MM.1S (cell line): ENCODE measurements around the gene LCLAT1.

Source experiments
- DNase-seq: peaks from one replicate; pipeline ENCODE4 v3.0.0-alpha.2; 2015
- H2AFZ ChIP-seq: fragments of 300-600 bp; sonication (generic); 2 replicates; pipeline ENCODE4 v1.6.0; 2016; ENCODE audit warnings: antibody characterized with exemption, low read length
- H3F3A ChIP-seq: fragments of 300-600 bp; sonication (generic); 2 replicates; pipeline ENCODE4 v1.6.1; 2016; ENCODE audit warnings: mild to moderate bottlenecking, antibody characterized with exemption, low read length, moderate library complexity, mixed read lengths; ENCODE audit not compliant: insufficient read depth
- H3K27ac ChIP-seq: fragments of 300-600 bp; sonication (generic); 2 replicates; pipeline ENCODE4 v1.5.1; 2016; ENCODE audit warnings: mild to moderate bottlenecking, low read length
- H3K27me3 ChIP-seq: fragments of 300-600 bp; sonication (generic); replicated peaks from 2 replicates; pipeline ENCODE4 v1.6.0; 2016; ENCODE audit warnings: low read length; ENCODE audit not compliant: insufficient read depth
- H3K36me3 ChIP-seq: fragments of 300-600 bp; sonication (generic); replicated peaks from 2 replicates; pipeline ENCODE4 v1.6.1; 2016; ENCODE audit warnings: mild to moderate bottlenecking, low read length, mixed read lengths; ENCODE audit not compliant: insufficient read depth
- H3K4me1 ChIP-seq: fragments of 300-600 bp; sonication (generic); 2 replicates; pipeline ENCODE4 v1.6.1; 2016; ENCODE audit warnings: low read length, mixed read lengths
- H3K4me2 ChIP-seq: fragments of 300-600 bp; sonication (generic); 2 replicates; pipeline ENCODE4 v1.6.0; 2016; ENCODE audit warnings: low read depth, low read length
- H3K4me3 ChIP-seq: fragments of 300-600 bp; sonication (generic); 2 replicates; pipeline ENCODE4 v1.5.1; 2016; ENCODE audit warnings: low read length, mixed read lengths
- H3K79me2 ChIP-seq: fragments of 300-600 bp; sonication (generic); 2 replicates; pipeline ENCODE4 v1.6.1; 2016; ENCODE audit warnings: mixed run types, low read length, mixed read lengths
- H3K9ac ChIP-seq: fragments of 300-600 bp; sonication (generic); 2 replicates; pipeline ENCODE4 v1.6.1; 2016; ENCODE audit warnings: low read length, mixed read lengths
- H3K9me2 ChIP-seq: fragments of 300-600 bp; sonication (generic); replicated peaks from 2 replicates; pipeline ENCODE4 v1.6.1; 2016; ENCODE audit warnings: mild to moderate bottlenecking, low read length, mixed read lengths; ENCODE audit not compliant: insufficient read depth
- H3K9me3 ChIP-seq: fragments of 300-600 bp; sonication (generic); replicated peaks from 2 replicates; pipeline ENCODE4 v1.6.1; 2016; ENCODE audit warnings: mild to moderate bottlenecking, low read length, mixed read lengths; ENCODE audit not compliant: insufficient read depth
- H4K20me1 ChIP-seq: fragments of 300-600 bp; sonication (generic); 2 replicates; pipeline ENCODE4 v1.6.1; 2016; ENCODE audit warnings: mild to moderate bottlenecking, low read length, moderate library complexity, mixed read lengths; ENCODE audit not compliant: insufficient read depth
- CTCF ChIP-seq: fragments of 300-600 bp; sonication (generic); IDR thresholded peaks from 2 replicates; pipeline ENCODE4 v1.5.1; 2016; ENCODE audit warnings: antibody characterized with exemption, low read length, mixed read lengths
- EZH2 ChIP-seq: fragments of 300-600 bp; sonication (generic); optimal IDR thresholded peaks from 2 replicates; pipeline ENCODE3; 2017; ENCODE audit warnings: low read depth, mild to moderate bottlenecking, antibody characterized with exemption, low read length, mixed read lengths
- EZH2phosphoT487 ChIP-seq: fragments of 300-600 bp; sonication (generic); IDR thresholded peaks from 2 replicates; pipeline ENCODE4 v1.6.1; 2018; ENCODE audit warnings: antibody characterized with exemption, low read length

LCLAT1 gene

GRCh38 chr2:30503007-30503694, 56.1 kb downstream of the LCLAT1 start:
- TF ChIP-seq CTCF (peak; percentile 8; the same call in 1 of the 2 replicates), EZH2phosphoT487 (no peak)
- H3K9me3 ChIP-seq, result no peaks in the 10 kb centered on the region

GRCh38 chr2:30503695-30504052, 56.6 kb downstream of the LCLAT1 start:
- H3K27ac ChIP-seq, result no peak overlapping the region
- H3F3A ChIP-seq, result no peaks in the 10 kb centered on the region
- DNase-seq, result no peak
- H3K79me2 ChIP-seq, result no peaks in the 10 kb centered on the region
- no peaks in the 10 kb centered on the region for H3K9me2 ChIP-seq
- H3K4me1 ChIP-seq, result no peaks in the 10 kb centered on the region
- H2AFZ ChIP-seq, result no peak overlapping the region
- no peaks in the 10 kb centered on the region for H3K27me3 ChIP-seq
- H3K9ac ChIP-seq, result no peak overlapping the region
- no peaks in the 10 kb centered on the region for H3K9me3 ChIP-seq
- no peak overlapping the region for H3K4me3 ChIP-seq
- TF ChIP-seq EZH2 (no peak), CTCF (no peak), EZH2phosphoT487 (no peak)
- no peaks in the 10 kb centered on the region for H4K20me1 ChIP-seq
- no peaks in the 10 kb centered on the region for H3K36me3 ChIP-seq
- H3K4me2 ChIP-seq, result no peak overlapping the region

More at GRCh38 chr2:30503007-30503694, 56.1 kb downstream of the LCLAT1 start:
- Histone ChIP-seq H3K27me3 (no peaks in the 10 kb centered on the region), H2AFZ (no peak overlapping the region), H3K9me2 (no peaks in the 10 kb centered on the region), H3F3A (no peaks in the 10 kb centered on the region), H3K36me3 (no peaks in the 10 kb centered on the region), H4K20me1 (no peaks in the 10 kb centered on the region), H3K4me1 (no peaks in the 10 kb centered on the region), H3K79me2 (no peaks in the 10 kb centered on the region), H3K27ac (no peak overlapping the region), H3K4me2 (no peak overlapping the region), H3K9ac (no peak overlapping the region), H3K4me3 (no peak overlapping the region)
- DNase-seq, result no peak

- no peaks in the 10 kb centered on the region for H3K79me2 ChIP-seq
- no peaks in the 10 kb centered on the region for H3K36me3 ChIP-seq
- H4K20me1 ChIP-seq, result no peaks in the 10 kb centered on the region
- H2AFZ ChIP-seq, result no peak overlapping the region
- H3F3A ChIP-seq, result no peaks in the 10 kb centered on the region
- no peaks in the 10 kb centered on the region for H3K9me3 ChIP-seq
- no peak overlapping the region for H3K9ac ChIP-seq
- TF ChIP-seq CTCF (no peak), EZH2phosphoT487 (no peak), EZH2 (no peak)
- no peak overlapping the region for H3K4me3 ChIP-seq
- H3K4me2 ChIP-seq, result no peak overlapping the region
- DNase-seq, result no peak
- H3K27ac ChIP-seq, result no peak overlapping the region
- H3K9me2 ChIP-seq, result no peaks in the 10 kb centered on the region
- no peaks in the 10 kb centered on the region for H3K4me1 ChIP-seq
- no peaks in the 10 kb centered on the region for H3K27me3 ChIP-seq
Observed at GRCh38 chr2:30504731-30505130, 57.7 kb downstream of the LCLAT1 start.
